Ammon's horn (tissue), 1 donor: ENCODE data around the gene RASSF5.

ENCODE experiments used
- DNase-seq: peaks from one replicate; pipeline ENCODE4 v3.0.0-alpha.2; 2016; ENCODE audit warnings: low spot score

Gene RASSF5

GRCh38 chr1:206517784-206518183 is 10.5 kb downstream of the RASSF5 start:
- DNase-seq: no peak

GRCh38 chr1:206518206-206518605 is 10.9 kb downstream of the RASSF5 start:
- no peak for DNase-seq

GRCh38 chr1:206518743-206519142 is 11.4 kb downstream of the RASSF5 start:
- DNase-seq: no peak

- DNase-seq: no peak
Measured at GRCh38 chr1:206521127-206521526, 13.8 kb downstream of the RASSF5 start.

- no peak for DNase-seq
Measured at GRCh38 chr1:206521694-206522402, 14.5 kb downstream of the RASSF5 start.

- no peak for DNase-seq
Measured at GRCh38 chr1:206524739-206525364, 17.5 kb downstream of the RASSF5 start.

- DNase-seq: no peak
Measured at GRCh38 chr1:206526064-206526911, 19.0 kb downstream of the RASSF5 start.

- DNase-seq: no peak
Measured at GRCh38 chr1:206529425-206529824, 22.1 kb downstream of the RASSF5 start.

- no peak for DNase-seq
Measured at GRCh38 chr1:206532368-206532767, 25.0 kb downstream of the RASSF5 start.

- DNase-seq: no peak
Measured at GRCh38 chr1:206534552-206534951, 27.2 kb downstream of the RASSF5 start.

- no peak for DNase-seq
Measured at GRCh38 chr1:206535853-206536188, 28.5 kb downstream of the RASSF5 start.

- no peak for DNase-seq
Measured at GRCh38 chr1:206537141-206537540, 29.8 kb downstream of the RASSF5 start.

- no peak for DNase-seq
Measured at GRCh38 chr1:206538086-206538770, 30.9 kb downstream of the RASSF5 start.

GRCh38 chr1:206538901-206539640 is 31.7 kb downstream of the RASSF5 start:
- DNase-seq: no peak

GRCh38 chr1:206540044-206540780 is 32.9 kb downstream of the RASSF5 start:
- DNase-seq: peak; percentile 49

GRCh38 chr1:206541236-206541833 is 34.0 kb downstream of the RASSF5 start:
- DNase-seq: no peak

GRCh38 chr1:206544562-206545257 is 37.4 kb downstream of the RASSF5 start:
- DNase-seq: peak; percentile 71

- no peak for DNase-seq
Measured at GRCh38 chr1:206545351-206545750, 38.0 kb downstream of the RASSF5 start.

- no peak for DNase-seq
Measured at GRCh38 chr1:206547104-206547503, 39.8 kb downstream of the RASSF5 start.

GRCh38 chr1:206550446-206550845 is 43.1 kb downstream of the RASSF5 start:
- DNase-seq: no peak
